GM12878 (cell line): ENCODE results near the gene DDX42. TPM values are rescaled to one million over a fixed set of nuclear protein-coding genes. Genes with fewer than 3 reads are reported as not detected.
A peak's percentile ranks its signal among the peaks of the same experiment; 100 is the strongest.

Experiments used
- BRCA1 ChIP-seq: IDR thresholded peaks from 2 replicates; pipeline ENCODE4 v1.6.1; 2011; ENCODE audit warnings: low read depth, low read length, improper control_type of control experiment
- CBFB ChIP-seq: IDR thresholded peaks from 2 replicates; pipeline ENCODE4 v1.6.1; 2016; ENCODE audit warnings: antibody characterized with exemption, low read depth
- CREB1 ChIP-seq: IDR thresholded peaks from 2 replicates; pipeline ENCODE4 v1.6.1; 2012; ENCODE audit warnings: low read depth, mild to moderate bottlenecking, inconsistent platforms
- CUX1 ChIP-seq: IDR thresholded peaks from 2 replicates; pipeline ENCODE4 v1.6.1; 2012; ENCODE audit warnings: improper control_type of control experiment, low read depth, low read length; ENCODE audit not compliant: insufficient replicate concordance
- ELK1 ChIP-seq: IDR thresholded peaks from 2 replicates; pipeline ENCODE4 v1.6.1; 2012; ENCODE audit warnings: low read depth, low read length, improper control_type of control experiment
- HDGF ChIP-seq: fragments of 450-650 bp; IDR thresholded peaks from 2 replicates; pipeline ENCODE4 v1.6.1; 2016; ENCODE audit warnings: antibody characterized with exemption
- IRF4 ChIP-seq: IDR thresholded peaks from 2 replicates; pipeline ENCODE4 v1.6.1; 2011; ENCODE audit warnings: low read depth, low read length
- LARP7 ChIP-seq: fragments of 450-650 bp; IDR thresholded peaks from 2 replicates; pipeline ENCODE4 v1.6.1; 2017; ENCODE audit warnings: mild to moderate bottlenecking
- MEF2A ChIP-seq: IDR thresholded peaks from 2 replicates; pipeline ENCODE4 v1.6.1; 2011; ENCODE audit warnings: low read depth, mild to moderate bottlenecking, low read length, moderate library complexity; ENCODE audit not compliant: insufficient read depth
- MEF2B ChIP-seq: fragments of 450-650 bp; IDR thresholded peaks from 2 replicates; pipeline ENCODE4 v1.6.1; 2018; ENCODE audit warnings: mild to moderate bottlenecking, moderate library complexity; ENCODE audit not compliant: partially characterized antibody, poor library complexity, severe bottlenecking
- MXI1 ChIP-seq: fragments of 150-350 bp; IDR thresholded peaks from 2 replicates; pipeline ENCODE4 v1.6.1; 2011; ENCODE audit warnings: low read depth, mild to moderate bottlenecking, inconsistent platforms, low read length, improper control_type of control experiment
- NFIC ChIP-seq: IDR thresholded peaks from 2 replicates; pipeline ENCODE4 v1.6.1; 2012; ENCODE audit warnings: low read depth, mild to moderate bottlenecking, inconsistent platforms, low read length, moderate library complexity
- PBX3 ChIP-seq: IDR thresholded peaks from 2 replicates; pipeline ENCODE4 v1.6.1; 2011; ENCODE audit warnings: mild to moderate bottlenecking, low read depth, low read length, moderate library complexity; ENCODE audit not compliant: insufficient replicate concordance
- POLR2AphosphoS2 ChIP-seq: IDR thresholded peaks from 2 replicates; pipeline ENCODE4 v1.6.1; 2011; ENCODE audit warnings: low read depth, mild to moderate bottlenecking, low read length, improper control_type of control experiment, moderate library complexity
- POU2F2 ChIP-seq: IDR thresholded peaks from 3 replicates; pipeline ENCODE4 v1.6.1; 2011; ENCODE audit warnings: low read depth, mild to moderate bottlenecking, low read length, borderline replicate concordance
- RELB ChIP-seq: fragments of 450-650 bp; IDR thresholded peaks from 2 replicates; pipeline ENCODE4 v1.6.1; 2017; ENCODE audit warnings: low read depth, mild to moderate bottlenecking, moderate library complexity
- RUNX3 ChIP-seq: IDR thresholded peaks from 2 replicates; pipeline ENCODE4 v1.6.1; 2012; ENCODE audit warnings: low read length, inconsistent platforms
- SIX5 ChIP-seq: IDR thresholded peaks from 2 replicates; pipeline ENCODE4 v1.6.1; 2011; ENCODE audit warnings: mild to moderate bottlenecking, low read depth, low read length, moderate library complexity; ENCODE audit not compliant: severe bottlenecking
- SREBF2 ChIP-seq: IDR thresholded peaks from 2 replicates; pipeline ENCODE4 v1.6.1; 2012; ENCODE audit warnings: mild to moderate bottlenecking, low read length
- SUPT20H ChIP-seq: IDR thresholded peaks from 2 replicates; pipeline ENCODE4 v1.6.1; 2011; ENCODE audit warnings: low read depth, mild to moderate bottlenecking, low read length, moderate library complexity, borderline replicate concordance; ENCODE audit not compliant: control insufficient read depth
- TARDBP ChIP-seq: IDR thresholded peaks from 2 replicates; pipeline ENCODE4 v1.6.1; 2016; ENCODE audit warnings: borderline replicate concordance
- polyA plus RNA-seq, 11 experiments: library from polyadenylated mRNA; depleted of rRNA in 4 of 11; unstranded in 6 of 11; stranded (reverse) in 5 of 11; fragments of >200 nt; fragmentation: Nextera tagmentation in 4 of 11; fragmentation: Illumina TruSeq in 1 of 11; extraction: Ambion mirVana in 4 of 11; extraction: Trizol in 1 of 11; gene quantifications; 1 replicate in 1 of 11; 2 replicates in 10 of 11; pipeline versions ENCODE4 v1.2.1 to v1.2.3, GENCODE V29; 2011 to 2016; ENCODE audit warnings: inconsistent platforms in 2 of 11, missing spikeins in 2 of 11, low read depth in 1 of 11
- total RNA-seq, 4 experiments: library from RNA; depleted of rRNA in 3 of 4; stranded (reverse); fragments of >200 nt in 3 of 4; fragmentation: Illumina TruSeq in 1 of 4; extraction: Trizol in 1 of 4; gene quantifications; 2 replicates each; pipeline versions ENCODE4 v1.2.1 to v1.2.3, GENCODE V29; 2013 to 2021

The DDX42 gene
- total and polyA plus RNA-seq, 10 of the 15 experiments (the other 5 are each of a cell fraction or from before 2014, with no cell fraction given): 14.6 to 147 (median 65.3) TPM

- TF ChIP-seq CUX1: peak; percentile 17
- TF ChIP-seq SUPT20H: no peak
- TF ChIP-seq PBX3: no peak
- peak; percentile 42; the same call in 1 of the 2 replicates for TF ChIP-seq TARDBP
- TF ChIP-seq POU2F2: peak; percentile 72; the same call in 1 of the 3 replicates
- TF ChIP-seq IRF4: peak; percentile 62; the same call in 1 of the 2 replicates
- TF ChIP-seq RELB: peak; percentile 94
- TF ChIP-seq SIX5: peak; percentile 33
- peak; percentile 11; the same call in 1 of the 2 replicates for TF ChIP-seq NFIC
- peak; percentile 82 for TF ChIP-seq BRCA1
- peak; percentile 68; the same call in 1 of the 2 replicates for TF ChIP-seq CBFB
- TF ChIP-seq CREB1: peak; percentile 63
- TF ChIP-seq RUNX3: peak; percentile 88
- peak; percentile 77 for TF ChIP-seq HDGF
- peak; percentile 73 for TF ChIP-seq ELK1
- peak; percentile 79 for TF ChIP-seq MXI1
- 0 out of 2 replicates have a peak, but pooled peaks have one; percentile 25 for TF ChIP-seq MEF2A
- peak; percentile 58; the same call in 1 of the 2 replicates for TF ChIP-seq POLR2AphosphoS2
- TF ChIP-seq LARP7: peak; percentile 100
- TF ChIP-seq MEF2B: peak; percentile 37
- TF ChIP-seq SREBF2: no peak
These were observed 68.8 kb downstream of the DDX42 start, which contains the start of gene SMARCD2 (continued) for GRCh38 chr17:63842540-63843386.
